ENCODE results near the gene DNAJC25. TPM values are rescaled to one million over a fixed set of nuclear protein-coding genes. Genes with fewer than 3 reads are reported as not detected.

Gene DNAJC25
- polyA plus RNA-seq, 2 of the 4 experiments (the other 2 are of a cell fraction), result 8.6 to 12.1 TPM

DNA sequence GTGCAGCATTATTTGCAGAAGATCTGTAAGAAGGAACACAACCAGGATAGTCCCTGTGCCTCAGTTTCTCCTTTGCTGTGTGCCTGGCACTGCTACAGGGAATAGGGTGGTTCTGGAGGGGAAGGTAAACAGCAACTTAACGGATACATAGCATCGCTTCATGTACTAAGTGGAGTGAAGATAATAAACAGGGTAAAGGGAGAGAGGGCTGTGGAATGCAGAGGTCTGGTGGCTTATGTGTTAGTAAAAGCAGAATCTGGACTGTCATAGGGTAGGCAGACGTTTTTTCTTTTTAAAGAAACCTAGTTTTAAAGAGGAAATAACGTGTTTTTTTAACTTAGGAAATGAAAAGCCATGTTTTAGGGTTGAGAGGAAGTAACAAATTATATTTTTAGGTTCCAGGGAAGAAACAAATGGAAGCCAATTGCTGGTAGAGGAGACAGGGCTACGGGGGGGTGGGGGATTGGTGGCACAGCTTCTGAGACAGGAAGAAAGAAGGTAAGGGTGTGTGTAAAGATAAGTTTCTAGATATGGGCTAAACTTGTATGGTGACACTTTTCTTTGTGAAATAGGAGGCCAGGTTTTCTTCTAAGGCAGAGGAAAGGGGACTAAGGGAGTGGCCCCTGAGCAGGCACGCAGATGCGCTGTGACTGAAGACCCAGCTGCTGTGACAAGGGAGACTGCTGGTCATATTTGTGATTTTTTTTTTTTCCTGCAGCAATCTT, 31.6 kb downstream of the DNAJC25 start:
- WGBS (ENCODE audit: missing lambda C conversion rate), result 65% methylated on average over 7 of the region's 7 CpGs
- ATAC-seq (peak in 1 of 2 experiments; percentile 2; a peak in 1 of 6 replicates), FAIRE-seq (no peak), DNase-seq (ENCODE audit: low read depth in 1 of 2, low spot score in 1 of 2) (no peak)
- Histone ChIP-seq H3K4me2 (peak overlapping the region; percentile 91), H3K27ac (peak overlapping the region; percentile 97 to 98; a peak in 5 of 6 replicates), H3K4me1 (peaks cover 8% of the 10 kb centered on the region; the same call in 2 of the 3 replicates), H3K9me3 (no peaks in the 10 kb centered on the region), H3K4me3 (peak overlapping the region; percentile 99)
- ChIA-PET CTCF (interaction anchor here (1.7 kb wide), 1 partner anchor 26 kb away, joined by 5 read pairs; no protein-coding TSS in a partner anchor), POLR2A (interaction anchor here (0.6 kb wide), 1 partner anchor 68 kb away, joined by 6 read pairs; no protein-coding TSS in a partner anchor)
- TF ChIP-seq, protein P1, sequence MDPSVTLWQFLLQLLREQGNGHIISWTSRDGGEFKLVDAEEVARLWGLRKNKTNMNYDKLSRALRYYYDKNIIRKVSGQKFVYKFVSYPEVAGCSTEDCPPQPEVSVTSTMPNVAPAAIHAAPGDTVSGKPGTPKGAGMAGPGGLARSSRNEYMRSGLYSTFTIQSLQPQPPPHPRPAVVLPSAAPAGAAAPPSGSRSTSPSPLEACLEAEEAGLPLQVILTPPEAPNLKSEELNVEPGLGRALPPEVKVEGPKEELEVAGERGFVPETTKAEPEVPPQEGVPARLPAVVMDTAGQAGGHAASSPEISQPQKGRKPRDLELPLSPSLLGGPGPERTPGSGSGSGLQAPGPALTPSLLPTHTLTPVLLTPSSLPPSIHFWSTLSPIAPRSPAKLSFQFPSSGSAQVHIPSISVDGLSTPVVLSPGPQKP (IDR thresholded peaks at IDR 0.05; ENCODE audit: low read depth, low read length), result no peak
- TF ChIP-seq HOXB13 (CRISPR knock-in tag; IDR thresholded peaks at IDR 0.05; ENCODE audit: low read depth) (no peak), KDM1A (IDR thresholded peaks at IDR 0.05; ENCODE audit: low read depth) (no peak), POLR2A (IDR thresholded peaks at IDR 0.05; ENCODE audit: low read length) (no peak), NPAS2 (CRISPR knock-in tag; IDR thresholded peaks at IDR 0.05; ENCODE audit: borderline replicate concordance) (no peak), HDAC2 (IDR thresholded peaks at IDR 0.05) (no peak), EHF (CRISPR knock-in tag; IDR thresholded peaks at IDR 0.05) (no peak), HES2 (IDR thresholded peaks at IDR 0.05) (no peak), FOSL2 (IDR thresholded peaks at IDR 0.05) (no peak), FOSL2 (CRISPR knock-in tag; IDR thresholded peaks at IDR 0.05) (no peak), HMGXB4 (CRISPR knock-in tag; IDR thresholded peaks at IDR 0.05; ENCODE audit: borderline replicate concordance) (no peak), EP300 (IDR thresholded peaks at IDR 0.05) (no peak), FOXS1 (CRISPR knock-in tag; IDR thresholded peaks at IDR 0.05) (no peak), JUN (IDR thresholded peaks at IDR 0.05) (no peak), ZFP36 (IDR thresholded peaks at IDR 0.05; ENCODE audit: borderline replicate concordance, partially characterized antibody) (no peak), SREBF2 (IDR thresholded peaks at IDR 0.05) (no peak), ESRRA (IDR thresholded peaks at IDR 0.05; ENCODE audit: borderline replicate concordance, low read length) (no peak)

- H3K9me3 ChIP-seq, result no peaks in the 10 kb centered on the region
- ATAC-seq (no peak), FAIRE-seq (no peak), DNase-seq (ENCODE audit: low read depth in 1 of 2, low spot score in 1 of 2) (no peak)
- H3K4me1 ChIP-seq, result peaks cover 8% of the 10 kb centered on the region; the same call in 2 of the 3 replicates
- POLR2A ChIA-PET, result interaction anchor here (0.6 to 1.0 kb wide), 2 partner anchors 33 to 69 kb away, joined by 4 to 6 read pairs; partner anchors contain the start of gene DNAJC25
- TF ChIP-seq ZFP36 (IDR thresholded peaks at IDR 0.05; ENCODE audit: borderline replicate concordance, partially characterized antibody) (no peak), HEYL (CRISPR knock-in tag; IDR thresholded peaks at IDR 0.05) (no peak), KDM5A (IDR thresholded peaks at IDR 0.05) (no peak), ZNF302 (CRISPR knock-in tag; IDR thresholded peaks at IDR 0.05) (no peak), GATA3 (IDR thresholded peaks at IDR 0.05; ENCODE audit: borderline replicate concordance) (no peak), ESRRA (IDR thresholded peaks at IDR 0.05; ENCODE audit: borderline replicate concordance, low read length) (no peak), CHD2 (IDR thresholded peaks at IDR 0.05; ENCODE audit: low read length, partially characterized antibody) (no peak), MAFK (IDR thresholded peaks at IDR 0.05; ENCODE audit: partially characterized antibody) (no peak), BHLHE40 (IDR thresholded peaks at IDR 0.05; ENCODE audit: low read depth, low read length) (no peak), HDAC2 (IDR thresholded peaks at IDR 0.05) (no peak), MYC (IDR thresholded peaks at IDR 0.05; ENCODE audit: borderline replicate concordance, low read length) (no peak), HOXA7 (CRISPR knock-in tag; IDR thresholded peaks at IDR 0.05) (no peak), EHMT2 (IDR thresholded peaks at IDR 0.05; ENCODE audit: low read depth) (no peak), EP300 (IDR thresholded peaks at IDR 0.05) (no peak), NR3C1 (IDR thresholded peaks at IDR 0.05) (no peak)
- TF ChIP-seq, protein P2, sequence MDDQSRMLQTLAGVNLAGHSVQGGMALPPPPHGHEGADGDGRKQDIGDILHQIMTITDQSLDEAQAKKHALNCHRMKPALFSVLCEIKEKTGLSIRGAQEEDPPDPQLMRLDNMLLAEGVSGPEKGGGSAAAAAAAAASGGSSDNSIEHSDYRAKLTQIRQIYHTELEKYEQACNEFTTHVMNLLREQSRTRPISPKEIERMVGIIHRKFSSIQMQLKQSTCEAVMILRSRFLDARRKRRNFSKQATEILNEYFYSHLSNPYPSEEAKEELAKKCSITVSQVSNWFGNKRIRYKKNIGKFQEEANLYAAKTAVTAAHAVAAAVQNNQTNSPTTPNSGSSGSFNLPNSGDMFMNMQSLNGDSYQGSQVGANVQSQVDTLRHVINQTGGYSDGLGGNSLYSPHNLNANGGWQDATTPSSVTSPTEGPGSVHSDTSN (IDR thresholded peaks at IDR 0.05), result no peak
- H3K4me2 ChIP-seq, result peak overlapping the region; percentile 91; the same call in 1 of the 3 replicates
- CTCF ChIA-PET, result interaction anchor here (0.6 to 0.9 kb wide), 5 partner anchors 28 to 845 kb away, joined by 3 to 5 read pairs (median 3); no protein-coding TSS in a partner anchor
- H3K4me3 ChIP-seq, result no peak overlapping the region
- no peak overlapping the region for H3K27ac ChIP-seq
- 92% methylated on average over 5 of the region's 5 CpGs for WGBS (ENCODE audit: missing lambda C conversion rate)
Measured at GRCh38 chr9:111663301-111663823, 32.2 kb downstream of the DNAJC25 start.
